ENCODE data around the gene ZER1.

ZER1 gene

GRCh38 chr9:128689293-128689774, 82.4 kb downstream of the ZER1 start:
- no peak for DNase-seq

GRCh38 chr9:128688501-128689292, 83.0 kb downstream of the ZER1 start, which contains the start of gene SET:
SET (plus strand) TSS chr9:128689222; CDS start chr9:128689583, 361 bp downstream.
- DNase-seq = peak; percentile 81

DNA sequence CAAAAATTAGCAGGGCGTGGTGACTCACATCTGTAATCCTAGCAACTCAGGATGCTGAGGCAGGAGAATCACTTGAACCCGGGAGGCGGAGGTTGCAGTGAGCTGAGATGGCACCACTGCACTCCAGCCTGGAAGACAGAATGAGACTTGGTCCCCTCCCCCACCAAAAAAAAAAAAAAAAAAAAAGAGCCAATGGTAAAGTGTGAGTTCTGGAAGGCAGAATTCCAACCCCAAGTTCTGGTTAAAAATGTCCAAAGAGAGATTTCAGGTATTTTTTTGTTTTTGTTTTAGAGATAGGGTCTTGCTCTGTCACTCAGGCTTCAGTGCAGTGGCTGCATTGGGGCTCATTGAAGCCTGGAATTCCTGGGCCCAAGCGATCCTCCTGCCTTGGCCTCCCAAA, 84.3 kb downstream of the ZER1 start:
- DNase-seq = no peak

DNA sequence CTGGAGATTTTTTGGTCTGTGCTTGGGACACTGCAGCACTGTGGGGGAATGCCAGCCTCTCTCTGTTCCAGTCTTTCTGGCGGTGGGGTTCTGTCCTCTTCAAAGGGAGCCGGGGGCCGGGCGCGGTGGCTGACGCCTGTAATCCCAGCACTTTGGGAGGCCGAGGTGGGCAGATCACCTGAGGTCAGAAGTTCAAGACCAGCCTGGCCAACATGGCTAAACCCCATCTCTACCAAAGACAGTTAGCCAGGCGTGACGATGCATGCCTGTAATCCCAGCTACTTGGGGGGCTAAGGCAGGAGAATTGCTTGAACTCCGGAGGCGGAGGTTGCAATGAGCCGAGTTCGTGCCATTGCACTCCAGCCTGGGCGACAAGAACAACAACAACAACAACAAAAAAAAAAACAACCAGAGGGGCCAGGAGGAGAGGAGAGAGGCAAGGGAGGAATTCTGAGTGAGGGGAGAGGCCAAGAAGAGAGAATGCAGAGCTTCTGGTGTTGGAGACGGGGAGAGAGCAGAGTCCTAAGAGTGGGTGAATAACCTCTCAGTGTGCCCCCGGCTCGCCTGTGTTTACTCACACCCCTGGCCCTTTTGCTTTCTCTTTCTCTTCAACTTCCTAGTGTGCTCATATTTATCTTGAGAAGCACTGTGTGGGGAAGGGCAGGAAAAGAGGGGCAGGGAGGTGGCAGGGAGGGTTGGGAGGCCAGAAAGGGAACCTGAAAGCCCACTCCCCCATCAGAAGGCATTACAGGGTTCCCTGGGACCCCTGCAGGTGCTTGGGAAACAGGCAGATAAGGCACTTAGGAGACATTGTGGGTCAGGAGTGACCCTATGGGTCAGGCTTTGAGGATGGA, 85.9 kb downstream of the ZER1 start:
- DNase-seq = no peak

DNA sequence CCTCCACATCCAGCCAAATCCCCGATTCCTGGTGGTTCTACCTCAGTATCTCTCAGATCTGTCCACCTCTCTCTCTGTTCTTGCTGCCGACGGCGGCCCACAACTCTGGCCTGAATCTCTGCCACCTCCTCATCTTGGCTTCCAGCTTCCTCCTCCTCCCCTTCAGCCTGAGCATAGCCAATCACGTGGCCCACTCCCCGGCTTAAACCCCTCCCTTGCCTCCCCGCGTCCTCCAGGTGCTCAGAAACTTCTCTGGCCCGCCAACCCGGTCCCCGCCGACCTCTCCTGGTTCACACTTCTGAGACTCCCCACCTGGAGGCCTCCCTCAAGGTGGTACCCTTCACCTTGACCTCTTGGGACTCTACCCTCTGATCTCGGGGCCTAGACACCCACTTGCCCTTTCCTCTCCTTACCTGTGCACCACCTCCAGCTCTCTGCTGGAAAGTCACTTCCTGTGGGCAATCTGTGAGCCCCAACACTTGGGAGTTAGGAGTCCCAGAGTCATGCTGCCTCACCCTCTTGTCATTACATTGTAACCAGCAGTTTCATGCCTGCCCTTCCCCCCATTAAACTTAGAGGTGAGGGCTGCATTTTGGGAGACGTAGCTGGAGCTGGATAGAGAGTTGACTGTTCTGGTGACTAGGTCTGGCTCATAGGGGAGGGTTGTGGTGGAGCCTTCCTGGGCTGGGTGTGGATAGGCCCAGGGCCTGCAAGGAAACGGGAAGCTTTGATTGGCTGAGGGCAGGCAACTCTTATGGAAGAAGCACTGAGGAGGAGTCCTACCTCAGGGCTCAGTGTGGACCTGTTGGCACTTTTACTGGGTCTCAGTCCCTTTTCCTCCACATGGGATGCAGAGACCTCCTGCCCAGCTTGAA, 87.2 kb downstream of the ZER1 start:
- no peak for DNase-seq

DNA sequence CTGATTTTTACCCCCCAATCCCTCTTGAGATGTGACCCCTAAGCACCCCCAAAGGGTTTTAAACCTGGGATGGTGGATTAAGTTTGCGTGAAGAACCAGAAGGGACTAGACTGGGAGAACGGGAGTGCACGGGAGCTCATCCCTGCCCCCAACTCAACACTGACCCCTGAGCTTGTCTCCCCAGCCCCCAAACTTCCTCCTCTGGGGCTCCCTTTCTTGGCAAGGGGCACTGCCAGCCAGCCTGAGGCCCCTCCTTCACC, 87.7 kb downstream of the ZER1 start:
- DNase-seq = no peak

GRCh38 chr9:128683340-128684064, 88.2 kb downstream of the ZER1 start:
- DNase-seq = no peak

All from SHP77 treated with DMSO at 0.1 percent for 48 hours (cell line).